ENCODE results near the gene MBD3.

MBD3 gene

DNA sequence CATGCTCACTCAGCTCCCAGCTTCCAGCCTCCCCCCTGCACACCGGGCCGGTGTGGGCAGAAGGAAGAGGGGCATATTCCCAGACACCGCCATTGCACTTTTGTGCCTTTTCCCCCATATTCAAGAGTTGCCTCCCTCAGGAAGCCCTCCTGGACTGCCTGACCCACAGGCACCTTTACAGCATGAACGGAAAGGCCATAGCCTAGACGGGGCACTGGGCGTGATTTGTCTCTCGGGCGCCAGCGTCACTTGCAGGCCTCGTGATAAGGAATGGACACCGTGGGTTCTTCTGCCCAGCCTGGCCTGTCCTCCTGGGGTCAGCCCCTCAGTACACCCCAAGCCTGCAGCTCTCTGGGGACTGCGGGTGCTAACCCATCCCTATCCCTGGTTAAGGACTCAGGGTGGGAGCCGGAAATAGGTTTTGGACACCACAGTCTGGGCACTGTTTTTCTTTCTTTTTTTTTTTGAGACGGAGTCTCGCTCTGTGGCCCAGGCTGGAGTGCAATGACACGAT lies 13.5 kb upstream of the MBD3 start:
- TF ChIP-seq TAF1 (IDR thresholded peaks at IDR 0.05; ENCODE audit: borderline replicate concordance, insufficient read depth, low read length): no peak; the same call in 1 of the 2 replicates
- TF ChIP-seq FOXP2 (optimal IDR thresholded peaks at IDR 0.05; ENCODE audit: borderline replicate concordance, extremely low read depth, extremely low read length, insufficient read depth): no peak
- TF ChIP-seq, protein P1, sequence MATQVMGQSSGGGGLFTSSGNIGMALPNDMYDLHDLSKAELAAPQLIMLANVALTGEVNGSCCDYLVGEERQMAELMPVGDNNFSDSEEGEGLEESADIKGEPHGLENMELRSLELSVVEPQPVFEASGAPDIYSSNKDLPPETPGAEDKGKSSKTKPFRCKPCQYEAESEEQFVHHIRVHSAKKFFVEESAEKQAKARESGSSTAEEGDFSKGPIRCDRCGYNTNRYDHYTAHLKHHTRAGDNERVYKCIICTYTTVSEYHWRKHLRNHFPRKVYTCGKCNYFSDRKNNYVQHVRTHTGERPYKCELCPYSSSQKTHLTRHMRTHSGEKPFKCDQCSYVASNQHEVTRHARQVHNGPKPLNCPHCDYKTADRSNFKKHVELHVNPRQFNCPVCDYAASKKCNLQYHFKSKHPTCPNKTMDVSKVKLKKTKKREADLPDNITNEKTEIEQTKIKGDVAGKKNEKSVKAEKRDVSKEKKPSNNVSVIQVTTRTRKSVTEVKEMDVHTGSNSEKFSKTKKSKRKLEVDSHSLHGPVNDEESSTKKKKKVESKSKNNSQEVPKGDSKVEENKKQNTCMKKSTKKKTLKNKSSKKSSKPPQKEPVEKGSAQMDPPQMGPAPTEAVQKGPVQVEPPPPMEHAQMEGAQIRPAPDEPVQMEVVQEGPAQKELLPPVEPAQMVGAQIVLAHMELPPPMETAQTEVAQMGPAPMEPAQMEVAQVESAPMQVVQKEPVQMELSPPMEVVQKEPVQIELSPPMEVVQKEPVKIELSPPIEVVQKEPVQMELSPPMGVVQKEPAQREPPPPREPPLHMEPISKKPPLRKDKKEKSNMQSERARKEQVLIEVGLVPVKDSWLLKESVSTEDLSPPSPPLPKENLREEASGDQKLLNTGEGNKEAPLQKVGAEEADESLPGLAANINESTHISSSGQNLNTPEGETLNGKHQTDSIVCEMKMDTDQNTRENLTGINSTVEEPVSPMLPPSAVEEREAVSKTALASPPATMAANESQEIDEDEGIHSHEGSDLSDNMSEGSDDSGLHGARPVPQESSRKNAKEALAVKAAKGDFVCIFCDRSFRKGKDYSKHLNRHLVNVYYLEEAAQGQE (IDR thresholded peaks at IDR 0.05; ENCODE audit: insufficient read depth in 1 of 2, low read depth in 2 of 2, low read length in 2 of 2): no peak
- TF ChIP-seq POLR2AphosphoS5 (IDR thresholded peaks at IDR 0.05; ENCODE audit: low read depth, low read length): no peak
- no peak for TF ChIP-seq SIN3A (IDR thresholded peaks at IDR 0.05; ENCODE audit: borderline replicate concordance, insufficient read depth, low read length)

DNA sequence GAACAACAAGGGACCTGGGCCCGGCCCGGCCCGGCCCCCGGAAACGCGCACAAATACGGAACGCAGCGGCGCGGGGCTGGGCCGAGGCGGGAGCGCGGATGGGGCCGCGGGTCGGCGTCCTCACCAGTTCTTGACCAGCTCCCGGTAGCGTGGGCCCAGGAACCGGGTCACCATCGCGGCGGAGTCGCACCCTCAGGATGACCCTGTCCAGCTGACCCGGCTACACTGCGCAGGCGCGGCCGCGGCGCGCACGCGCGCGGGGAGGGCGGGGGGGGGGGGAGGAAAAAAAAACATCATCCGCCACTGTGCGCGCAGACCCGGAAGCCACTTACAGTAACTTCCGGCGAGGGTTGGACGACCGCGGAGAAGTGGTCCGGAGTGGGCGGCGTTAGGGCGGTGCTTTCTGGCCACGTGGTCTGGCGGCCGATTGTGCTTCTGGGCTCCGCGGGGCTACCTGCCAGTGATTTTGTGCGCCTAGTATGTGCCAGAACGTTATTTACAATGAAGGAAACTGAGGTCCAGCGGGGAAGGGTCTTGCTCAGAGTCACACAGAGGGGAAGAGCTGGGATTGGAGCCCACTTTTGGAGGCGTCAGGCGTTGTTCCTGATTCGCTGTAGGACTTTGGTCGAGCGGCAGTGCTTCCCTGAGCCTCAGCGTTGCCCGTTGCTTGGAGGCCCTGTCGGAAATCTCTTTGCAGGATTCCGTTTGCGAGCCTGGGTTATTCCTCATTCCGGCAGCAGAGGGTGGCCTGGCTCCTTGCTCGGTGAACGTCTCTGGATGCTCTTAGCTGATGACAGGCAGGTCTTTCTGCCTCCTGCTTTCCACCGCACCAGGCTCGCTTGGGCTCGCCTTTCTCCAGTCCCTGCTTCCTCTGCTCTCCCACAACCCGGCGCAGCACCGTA lies 12.8 kb upstream of the MBD3 start, which contains the start of gene UQCR11:
Gene UQCR11 (minus strand): TSS at position 227 of the 902 bp plus-strand sequence. CDS start 53 bp downstream, at position 174.
- 0 out of 2 replicates have a peak, but pooled peaks have one; percentile 9 for TF ChIP-seq SIN3A (IDR thresholded peaks at IDR 0.05; ENCODE audit: borderline replicate concordance, insufficient read depth, low read length)
- peak; percentile 72; the same call in 1 of the 2 replicates for TF ChIP-seq TAF1 (IDR thresholded peaks at IDR 0.05; ENCODE audit: borderline replicate concordance, insufficient read depth, low read length)
- TF ChIP-seq FOXP2 (optimal IDR thresholded peaks at IDR 0.05; ENCODE audit: borderline replicate concordance, extremely low read depth, extremely low read length, insufficient read depth): peak; percentile 50
- TF ChIP-seq, protein P1 (IDR thresholded peaks at IDR 0.05; ENCODE audit: insufficient read depth in 1 of 2, low read depth in 2 of 2, low read length in 2 of 2): 0 out of 4 replicates have a peak, but pooled peaks of 1 of the 2 experiments have one; percentile 29
- TF ChIP-seq POLR2AphosphoS5 (IDR thresholded peaks at IDR 0.05; ENCODE audit: low read depth, low read length): peak; percentile 98

DNA sequence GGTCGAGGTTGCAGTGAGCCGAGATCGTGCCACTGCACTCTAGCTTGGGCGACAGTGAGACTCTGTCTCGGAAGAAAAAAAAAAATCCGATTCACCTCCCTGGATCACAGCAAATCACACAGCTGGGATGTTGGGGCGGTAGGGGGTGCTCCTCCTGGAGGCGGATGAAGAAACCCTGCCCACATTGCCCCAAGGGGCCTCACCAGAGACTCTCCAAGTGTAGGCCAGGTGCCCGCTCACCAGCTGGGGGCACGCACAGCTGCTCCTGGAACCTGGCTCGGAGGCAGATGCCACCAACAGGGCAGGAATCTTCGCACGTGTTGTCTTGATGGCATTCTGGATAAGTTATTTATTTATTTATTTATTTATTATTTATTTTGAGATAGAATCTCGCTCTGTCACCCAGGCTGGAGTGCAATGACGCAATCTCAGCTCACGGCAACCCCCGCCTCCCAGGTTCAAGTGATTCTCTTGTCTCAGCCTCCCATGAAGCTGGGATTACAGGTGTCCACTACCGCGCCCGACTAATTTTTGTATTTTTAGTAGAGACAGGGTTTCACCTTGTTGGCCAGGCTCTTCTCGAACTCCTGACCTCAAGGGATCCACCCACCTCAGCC lies 9.5 kb upstream of the MBD3 start:
- no peak for TF ChIP-seq SIN3A (IDR thresholded peaks at IDR 0.05; ENCODE audit: borderline replicate concordance, insufficient read depth, low read length)
- no peak for TF ChIP-seq FOXP2 (optimal IDR thresholded peaks at IDR 0.05; ENCODE audit: borderline replicate concordance, extremely low read depth, extremely low read length, insufficient read depth)

DNA sequence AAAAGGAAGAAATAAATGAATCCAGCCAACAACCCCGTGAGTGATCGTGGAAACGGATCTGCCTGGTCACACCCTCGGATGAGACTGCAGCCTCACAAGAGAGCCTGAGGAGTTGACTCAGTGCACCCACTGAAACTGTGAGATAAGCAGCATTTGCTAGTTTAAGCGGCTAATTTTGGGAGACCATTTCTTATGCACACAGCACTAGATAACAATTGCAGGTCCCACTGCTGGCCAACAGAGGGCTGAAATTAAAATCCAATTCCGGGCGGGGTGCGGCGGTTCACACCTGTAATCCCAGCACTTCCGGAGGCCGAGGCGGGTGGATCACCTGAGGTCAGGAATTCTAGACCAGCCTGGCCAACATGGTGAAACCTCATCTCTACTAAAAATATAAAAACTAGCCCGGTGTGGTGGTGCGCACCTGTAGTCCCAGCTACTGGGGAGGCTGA lies 9.0 kb upstream of the MBD3 start:
- TF ChIP-seq TAF1 (IDR thresholded peaks at IDR 0.05; ENCODE audit: borderline replicate concordance, insufficient read depth, low read length) (no peak), FOXP2 (optimal IDR thresholded peaks at IDR 0.05; ENCODE audit: borderline replicate concordance, extremely low read depth, extremely low read length, insufficient read depth) (no peak), POLR2AphosphoS5 (IDR thresholded peaks at IDR 0.05; ENCODE audit: low read depth, low read length) (no peak), SIN3A (IDR thresholded peaks at IDR 0.05; ENCODE audit: borderline replicate concordance, insufficient read depth, low read length) (no peak)
- TF ChIP-seq, protein P1 (IDR thresholded peaks at IDR 0.05; ENCODE audit: insufficient read depth in 1 of 2, low read depth in 2 of 2, low read length in 2 of 2): no peak

DNA sequence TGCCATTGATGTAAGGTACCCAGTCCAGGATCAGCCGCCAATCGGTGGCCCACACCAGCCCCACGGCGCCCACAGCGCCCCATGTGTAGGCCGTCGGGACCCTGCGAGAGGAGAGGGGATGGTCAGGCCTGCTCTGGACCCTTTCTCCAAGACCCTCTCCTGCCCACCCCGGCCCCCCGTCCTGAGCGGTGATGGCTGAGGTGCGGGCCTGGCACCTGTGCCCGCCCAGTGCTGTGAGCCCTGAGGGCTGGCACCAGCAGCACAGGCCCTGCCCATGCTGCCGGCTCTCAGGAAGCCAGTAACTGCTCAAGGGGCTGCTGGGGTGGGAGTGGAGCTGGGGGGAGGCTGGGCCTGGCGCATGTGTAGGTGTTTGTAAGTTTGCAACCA lies 6.8 kb upstream of the MBD3 start:
- TF ChIP-seq SIN3A (IDR thresholded peaks at IDR 0.05; ENCODE audit: borderline replicate concordance, insufficient read depth, low read length) (no peak), FOXP2 (optimal IDR thresholded peaks at IDR 0.05; ENCODE audit: borderline replicate concordance, extremely low read depth, extremely low read length, insufficient read depth) (no peak), POLR2AphosphoS5 (IDR thresholded peaks at IDR 0.05; ENCODE audit: low read depth, low read length) (no peak), TAF1 (IDR thresholded peaks at IDR 0.05; ENCODE audit: borderline replicate concordance, insufficient read depth, low read length) (no peak)
- TF ChIP-seq, protein P1 (IDR thresholded peaks at IDR 0.05; ENCODE audit: insufficient read depth in 1 of 2, low read depth in 2 of 2, low read length in 2 of 2): no peak

All from PFSK-1 (cell line).